GM21381 (cell line): ENCODE results near the gene MOCS1.

Experiments
- ATAC-seq: cut with Tn5 transposase; IDR thresholded peaks from one replicate; pipeline ENCODE4 v1.9.1; 2021; ENCODE audit warnings: mild to moderate bottlenecking, moderate library complexity; ENCODE audit not compliant: unreplicated experiment

Gene MOCS1

DNA sequence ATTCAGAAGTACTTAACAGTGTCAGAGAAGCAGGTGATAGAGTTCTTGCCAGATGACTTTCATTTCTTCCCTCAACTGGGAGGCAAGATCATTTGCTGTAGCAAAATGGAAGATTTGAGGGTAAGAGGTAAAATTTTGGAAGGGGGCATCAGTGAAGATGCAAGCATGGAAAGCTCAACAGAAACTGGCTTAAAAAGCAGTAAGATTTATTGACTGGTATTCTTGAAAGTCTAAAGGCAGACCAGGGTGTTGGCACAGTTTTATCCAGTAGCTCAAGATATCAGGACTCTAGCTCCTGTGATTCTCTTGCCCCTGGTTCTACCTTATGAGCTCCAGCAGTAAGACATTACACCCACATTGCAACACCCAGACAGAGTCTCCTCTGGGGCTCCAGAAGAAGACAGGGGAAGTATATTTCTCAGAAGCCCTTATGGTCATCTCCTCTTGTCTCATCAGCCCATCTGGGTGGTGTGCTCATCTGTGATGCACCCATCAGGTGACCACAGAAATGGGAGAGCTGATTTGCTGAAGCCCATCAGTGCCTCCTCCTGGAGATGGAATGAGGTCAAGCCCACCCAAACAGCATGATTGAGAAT is 16.0 kb upstream of the MOCS1 start:
- ATAC-seq, result no peak

DNA sequence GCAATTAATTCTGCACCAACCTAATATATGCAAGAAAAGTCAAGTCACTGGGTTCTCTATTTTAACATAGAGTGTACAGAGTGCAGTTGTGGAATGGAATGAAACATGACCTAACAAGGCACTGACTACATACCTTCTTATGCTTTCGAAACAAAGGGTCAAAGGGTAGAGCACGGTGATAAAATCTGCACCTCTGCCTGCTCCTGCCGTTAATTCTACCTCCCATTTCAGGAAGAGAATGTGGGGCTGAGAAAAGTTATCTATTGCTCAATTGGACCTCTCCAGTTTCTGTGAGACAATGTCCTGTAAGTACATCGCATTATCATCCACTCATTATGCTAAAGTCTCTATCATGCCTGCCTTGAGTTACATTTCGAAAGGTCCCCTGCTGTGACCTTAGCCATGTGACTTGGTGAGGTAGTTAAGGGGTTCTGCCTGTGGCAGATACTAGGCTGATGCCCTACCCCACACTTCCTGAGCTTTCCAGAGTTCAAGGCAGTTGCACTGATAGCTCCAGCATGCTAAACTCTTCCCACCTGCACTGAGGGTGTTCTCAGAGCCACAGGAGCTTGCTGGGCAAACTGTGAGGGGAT is 14.0 kb upstream of the MOCS1 start:
- ATAC-seq, result no peak

DNA sequence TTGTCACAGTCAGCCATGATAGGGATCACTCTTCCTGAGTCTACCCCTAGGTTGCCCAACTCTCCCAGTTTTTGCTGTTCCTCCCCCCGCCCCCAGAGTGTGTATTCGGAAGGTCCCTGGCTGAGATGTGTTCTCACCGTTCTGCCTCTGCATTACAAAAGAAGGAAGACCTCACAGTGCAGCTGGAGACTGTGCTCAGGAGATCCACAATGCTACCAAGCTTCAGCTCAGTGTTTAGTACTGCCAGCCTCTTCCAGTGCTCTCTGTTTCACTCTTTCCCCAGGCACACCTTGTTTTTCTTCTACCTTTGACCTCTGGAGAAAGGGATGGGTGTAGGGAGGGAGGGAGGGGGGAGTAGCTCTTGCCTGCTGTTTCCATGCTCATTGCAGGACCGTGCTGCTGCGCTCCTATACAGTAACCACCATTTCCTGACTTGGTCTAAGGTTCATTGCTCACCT is 13.4 kb upstream of the MOCS1 start:
- no peak for ATAC-seq

DNA sequence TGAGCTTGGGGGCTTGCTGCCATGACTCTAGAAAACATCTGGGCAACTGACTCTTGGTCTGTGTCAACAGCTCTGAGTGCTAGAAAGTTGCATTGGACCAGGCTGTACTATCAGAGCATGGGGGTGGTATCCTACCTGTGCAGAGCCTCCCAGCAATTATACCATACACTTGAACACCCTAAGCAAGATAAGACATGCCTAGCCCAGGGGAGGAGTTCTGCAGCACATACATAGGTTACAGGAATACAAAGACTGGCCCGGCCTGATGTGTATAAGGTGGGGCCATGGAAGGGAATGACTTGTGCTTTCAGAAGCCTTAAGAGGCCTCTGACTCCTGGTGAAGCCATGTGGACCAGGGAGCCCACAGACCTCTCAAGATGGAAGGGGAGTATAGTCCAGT is 11.4 kb upstream of the MOCS1 start:
- no peak for ATAC-seq

DNA sequence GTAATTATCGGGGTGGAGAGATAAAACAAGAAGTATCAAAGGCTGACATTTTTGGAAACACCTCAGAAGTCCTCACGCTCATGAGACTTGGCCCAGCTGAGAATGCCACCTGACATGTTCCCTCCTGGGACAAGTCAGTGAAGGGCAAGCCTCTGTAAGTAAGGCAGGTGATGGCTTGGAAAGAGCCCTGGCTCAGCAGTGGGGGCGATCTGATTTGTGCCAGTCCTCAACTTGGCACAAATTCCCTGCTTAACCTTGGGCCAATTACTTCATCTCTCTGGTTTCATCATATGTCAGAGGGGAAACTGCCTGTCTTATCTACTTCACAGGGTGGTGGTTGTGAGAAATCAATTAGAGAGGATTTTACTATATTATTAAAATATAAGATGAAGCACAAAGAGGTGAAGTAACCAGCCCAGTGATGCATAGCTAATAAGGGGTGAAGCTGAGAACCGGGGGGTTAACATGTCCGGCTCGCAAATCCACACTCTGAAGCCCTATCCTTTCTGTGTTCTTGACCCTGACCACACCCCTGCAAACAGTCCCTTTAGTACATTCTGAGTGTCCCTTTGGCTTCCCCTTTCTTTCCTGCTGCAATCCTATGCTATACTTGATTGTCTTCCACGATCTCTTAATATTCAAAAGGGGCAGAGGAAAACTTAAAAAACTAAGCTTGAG is 8.8 kb upstream of the MOCS1 start:
- no peak for ATAC-seq

DNA sequence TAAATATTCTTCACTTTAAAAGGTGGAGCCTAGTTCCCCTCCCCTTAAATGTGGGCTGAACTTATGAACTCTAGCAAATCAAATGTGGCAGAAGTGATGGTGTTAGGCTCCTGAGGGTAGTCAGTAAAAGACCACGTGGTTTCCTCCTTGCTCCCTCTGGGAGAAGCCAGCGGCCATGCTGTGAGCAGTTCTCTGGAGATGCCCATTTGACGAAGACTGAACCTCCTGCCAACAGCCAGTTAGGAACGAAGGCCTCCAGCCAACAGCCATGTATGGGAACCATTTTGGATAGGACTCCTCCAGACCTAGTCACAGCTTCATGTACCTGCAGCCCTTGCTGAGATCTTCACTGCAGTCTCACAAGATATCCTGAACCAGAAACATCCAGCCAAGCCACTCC is 7.6 kb upstream of the MOCS1 start:
- ATAC-seq, result no peak

DNA sequence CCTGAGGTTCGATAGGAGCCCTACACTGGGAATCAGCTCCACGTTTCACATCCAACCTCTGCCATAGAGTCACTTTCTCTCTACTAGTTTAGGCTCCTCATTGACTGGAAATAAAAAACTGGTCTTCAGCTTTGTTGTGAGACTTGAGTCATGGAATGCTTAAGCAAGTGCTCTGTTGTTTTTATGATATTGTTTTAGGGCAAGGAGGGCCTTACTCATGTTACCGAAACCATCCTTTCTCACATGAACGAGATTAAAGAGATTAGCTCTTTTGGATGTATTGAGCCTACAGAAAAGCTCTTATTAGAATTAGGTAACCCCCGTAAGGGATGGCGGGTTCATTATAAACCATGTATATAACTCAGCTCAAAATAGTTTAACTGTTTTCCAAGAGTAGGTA is 6.9 kb upstream of the MOCS1 start:
- no peak for ATAC-seq

DNA sequence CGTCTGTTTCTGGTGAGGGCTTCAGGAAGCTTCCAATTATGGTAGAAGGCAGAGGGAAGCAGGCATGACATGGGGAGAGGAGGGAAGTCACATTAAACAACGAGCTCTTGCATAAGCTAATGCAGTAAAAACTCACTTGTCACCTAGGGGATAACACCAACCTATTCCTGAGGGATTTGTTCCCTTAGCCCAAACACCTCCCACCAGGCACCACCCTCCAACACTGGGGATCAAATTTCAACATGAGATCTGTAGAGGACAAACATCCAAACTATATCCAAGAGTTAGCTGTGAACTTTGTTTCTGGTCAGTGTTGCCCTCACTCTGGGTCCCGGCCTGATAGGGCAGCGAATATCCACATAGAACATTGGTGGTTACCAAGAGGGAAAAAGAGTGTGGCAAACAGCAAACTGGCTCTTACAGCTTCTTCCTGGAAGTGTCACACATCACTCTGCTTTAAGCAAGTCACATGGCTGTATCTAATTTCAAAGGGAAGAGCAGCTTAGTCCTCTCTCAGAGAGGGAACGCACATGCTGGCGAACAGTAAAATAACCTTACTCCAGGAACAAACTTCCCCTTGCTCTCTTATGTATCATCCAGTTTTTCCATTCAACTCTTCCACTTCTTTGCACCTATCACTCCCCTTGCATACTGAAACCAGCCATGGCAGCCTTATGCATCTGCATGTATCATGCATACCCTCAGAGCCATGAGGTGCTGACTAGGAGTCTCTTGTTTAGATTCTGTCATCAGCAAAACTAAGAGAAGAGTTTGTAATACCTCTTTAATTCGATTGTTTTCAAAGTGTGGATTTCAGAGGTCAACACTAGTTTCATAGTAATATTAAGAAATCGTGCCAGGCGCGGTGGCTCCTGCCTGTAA is 4.8 kb upstream of the MOCS1 start:
- no peak for ATAC-seq

DNA sequence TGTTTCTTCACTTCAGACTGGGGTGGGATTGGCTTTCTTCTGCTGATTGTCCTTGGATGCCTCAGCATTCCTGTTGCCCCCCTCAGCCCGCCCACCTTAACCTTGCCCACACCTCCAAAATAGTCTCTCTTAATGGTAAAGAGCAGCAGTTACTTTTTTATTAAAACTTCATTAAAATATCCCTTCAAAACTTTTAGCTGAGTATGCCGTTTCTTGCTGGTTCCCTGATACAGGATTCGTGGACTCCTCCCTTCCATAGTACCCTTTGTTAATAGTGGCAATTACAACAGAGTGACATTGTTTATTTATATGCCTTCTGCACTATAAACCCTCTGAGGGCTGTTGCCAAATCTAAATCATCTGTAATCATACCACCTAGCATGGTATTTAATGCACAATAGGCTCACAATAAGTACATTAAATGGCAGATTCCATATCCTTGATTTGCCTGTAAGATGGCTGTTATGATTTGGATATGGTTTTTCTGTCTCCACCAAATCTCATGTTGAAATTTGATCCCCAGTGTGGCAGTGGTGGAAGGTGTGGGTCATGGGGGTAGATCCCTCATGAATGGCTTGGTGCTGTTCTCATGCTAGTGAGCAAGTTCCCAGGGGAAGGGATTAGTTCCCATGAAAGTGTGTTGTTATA is 3.5 kb upstream of the MOCS1 start:
- no peak for ATAC-seq

DNA sequence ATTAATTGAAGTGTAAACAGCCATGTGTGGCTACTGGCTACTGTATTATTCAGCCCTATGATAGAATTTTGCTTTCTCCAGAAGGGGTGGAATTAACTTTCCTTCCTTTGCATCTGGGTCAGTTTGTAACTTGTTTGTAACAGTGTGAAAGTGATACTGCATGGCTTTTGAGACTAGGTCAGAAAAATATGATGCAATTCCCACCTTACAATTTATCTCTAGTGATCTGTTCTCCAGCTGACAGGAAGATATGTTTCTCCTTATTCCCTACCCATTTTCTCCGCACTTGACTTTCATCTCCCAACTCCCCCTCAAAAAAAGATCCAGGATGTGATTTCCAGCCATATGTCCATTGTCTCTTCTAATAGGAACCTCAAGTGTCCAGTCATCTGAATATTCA is 2.6 kb upstream of the MOCS1 start:
- ATAC-seq, result no peak

DNA sequence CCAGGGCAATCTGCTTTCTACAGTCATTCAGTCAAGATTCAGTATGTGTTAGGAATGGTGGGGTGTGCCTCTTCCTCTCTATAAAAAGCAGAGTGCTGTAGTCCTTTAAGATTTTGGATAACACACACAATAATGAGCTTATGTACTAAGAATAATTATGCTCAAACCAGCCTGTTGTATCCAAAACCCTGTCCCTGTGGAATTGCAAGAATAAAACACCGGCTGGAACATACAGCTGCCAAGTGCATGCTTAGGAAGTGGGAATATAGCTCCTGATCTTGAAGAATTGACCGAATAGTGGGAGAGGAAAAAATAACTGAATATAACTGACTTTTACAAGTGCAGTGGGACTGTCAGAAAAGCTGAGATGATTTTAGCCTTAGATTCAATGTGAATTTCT is 979 bp upstream of the MOCS1 start:
- no peak for ATAC-seq

DNA sequence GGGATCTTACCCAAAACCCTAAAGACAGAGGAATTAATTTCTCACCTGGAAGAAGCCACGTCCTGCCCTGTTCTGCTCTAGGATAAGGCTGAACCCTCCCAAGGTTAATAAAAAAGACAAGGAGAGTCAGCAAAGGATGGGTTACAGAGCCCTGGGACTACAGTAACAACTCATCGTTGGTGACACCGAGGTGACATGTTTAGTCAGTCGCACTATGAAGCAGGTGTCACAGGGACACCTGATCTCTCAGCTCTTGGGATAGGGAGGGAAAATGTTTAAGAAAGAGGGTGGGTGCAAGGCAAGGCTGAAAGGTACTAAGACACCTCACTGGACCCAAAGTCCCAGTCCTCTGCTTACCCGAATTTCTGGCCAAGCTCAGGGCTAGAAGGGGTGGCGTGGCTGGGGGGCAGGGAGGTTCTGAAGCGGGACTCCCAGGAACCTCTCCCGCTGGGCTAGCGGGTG is 562 bp downstream of the MOCS1 start:
- ATAC-seq, result no peak

DNA sequence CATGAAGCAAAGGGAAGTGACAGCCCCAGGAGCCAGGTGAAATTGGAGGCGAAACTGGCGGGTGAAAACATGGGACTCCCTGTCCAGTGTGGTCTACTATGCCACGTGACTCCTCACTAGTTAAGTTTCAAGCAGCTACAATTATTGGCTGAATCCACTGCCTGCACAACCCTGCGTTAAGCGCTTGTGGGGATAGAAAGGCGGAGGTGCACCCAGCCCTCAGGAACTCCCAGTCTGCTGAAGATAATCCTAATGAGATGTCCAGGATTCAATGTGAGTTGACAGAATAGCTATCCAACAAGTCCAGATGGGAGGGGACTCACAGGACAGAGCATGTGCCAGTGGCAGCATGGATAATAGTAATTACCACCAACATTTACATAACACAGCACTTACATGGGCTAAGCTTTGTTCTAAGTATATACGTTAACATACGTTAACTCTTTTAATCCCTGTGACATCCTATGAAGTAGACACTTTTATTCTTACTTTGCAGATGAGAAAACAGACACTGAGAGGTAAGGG is 1.8 kb downstream of the MOCS1 start:
- ATAC-seq, result no peak

DNA sequence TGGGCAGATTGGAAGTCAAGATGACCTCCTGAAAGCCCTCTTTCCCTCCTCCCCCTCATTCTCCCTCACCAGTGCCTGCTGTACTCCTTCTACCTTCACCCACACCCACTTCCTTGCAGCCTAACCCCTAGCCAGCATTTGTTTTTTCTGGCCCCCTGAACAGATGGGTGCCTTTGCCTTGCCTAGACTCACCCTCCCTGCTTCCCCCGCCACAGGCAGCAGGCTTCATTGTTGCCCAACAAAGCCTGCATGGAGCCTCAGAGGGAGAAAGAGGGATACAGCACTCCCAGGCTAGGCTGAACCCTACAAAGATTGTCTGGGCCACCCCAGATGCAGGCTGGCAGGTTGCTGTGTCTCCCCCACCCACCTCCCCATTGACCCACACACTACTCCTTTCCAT is 2.7 kb downstream of the MOCS1 start:
- ATAC-seq, result no peak

DNA sequence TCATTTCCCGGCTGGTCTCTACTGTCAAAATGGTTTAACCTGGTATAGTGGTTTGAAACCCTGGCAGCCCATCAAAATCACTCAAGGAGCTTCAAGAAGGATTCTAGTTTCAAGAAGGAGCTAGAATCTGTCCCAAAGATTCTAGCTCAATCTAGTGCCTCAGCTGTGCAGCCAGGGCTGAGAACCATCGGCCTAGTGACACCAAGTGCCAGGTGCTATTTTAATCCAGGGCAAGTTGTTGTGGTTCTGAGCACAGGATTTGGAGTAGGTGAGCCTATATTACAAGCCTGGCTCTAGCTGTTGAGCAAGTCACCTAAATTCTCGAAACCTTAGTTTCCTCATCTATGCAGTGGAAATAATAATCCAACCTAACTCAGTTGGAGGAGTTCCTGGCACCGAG is 3.7 kb downstream of the MOCS1 start:
- ATAC-seq, result no peak

DNA sequence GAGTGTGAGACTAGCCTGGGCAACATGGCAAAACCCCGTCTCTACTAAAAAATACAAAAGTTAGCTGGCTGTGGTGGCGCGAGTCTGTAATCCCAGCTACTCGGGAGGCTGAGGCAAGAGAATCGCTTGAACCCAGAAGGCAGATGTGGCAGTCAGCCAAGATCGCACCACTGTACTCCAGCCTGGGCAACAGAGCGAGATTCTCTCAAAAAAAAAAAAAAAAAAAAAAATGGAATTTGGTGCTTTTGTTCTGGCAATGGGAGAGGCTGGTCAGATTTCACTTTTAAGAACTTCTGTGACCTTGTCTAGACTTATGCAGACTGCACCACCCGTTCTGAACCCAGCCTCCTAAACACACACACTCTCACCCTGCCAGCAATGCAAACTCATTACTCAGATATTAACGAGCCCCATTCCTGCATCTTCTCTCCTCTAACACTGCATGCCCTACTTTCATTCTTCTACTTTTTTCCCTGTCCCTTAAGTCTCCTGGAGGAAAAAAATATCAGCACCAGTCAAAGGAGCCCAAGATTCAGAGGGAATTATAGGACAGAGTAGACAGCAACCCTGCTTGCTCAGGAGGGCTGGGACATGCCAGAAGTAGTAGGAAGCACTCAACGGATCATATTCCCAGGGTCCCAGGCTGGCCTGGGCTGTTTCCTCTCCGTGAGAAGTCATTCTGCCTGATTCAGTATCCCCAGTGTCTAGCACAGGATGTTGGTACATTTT is 4.4 kb downstream of the MOCS1 start:
- no peak for ATAC-seq

DNA sequence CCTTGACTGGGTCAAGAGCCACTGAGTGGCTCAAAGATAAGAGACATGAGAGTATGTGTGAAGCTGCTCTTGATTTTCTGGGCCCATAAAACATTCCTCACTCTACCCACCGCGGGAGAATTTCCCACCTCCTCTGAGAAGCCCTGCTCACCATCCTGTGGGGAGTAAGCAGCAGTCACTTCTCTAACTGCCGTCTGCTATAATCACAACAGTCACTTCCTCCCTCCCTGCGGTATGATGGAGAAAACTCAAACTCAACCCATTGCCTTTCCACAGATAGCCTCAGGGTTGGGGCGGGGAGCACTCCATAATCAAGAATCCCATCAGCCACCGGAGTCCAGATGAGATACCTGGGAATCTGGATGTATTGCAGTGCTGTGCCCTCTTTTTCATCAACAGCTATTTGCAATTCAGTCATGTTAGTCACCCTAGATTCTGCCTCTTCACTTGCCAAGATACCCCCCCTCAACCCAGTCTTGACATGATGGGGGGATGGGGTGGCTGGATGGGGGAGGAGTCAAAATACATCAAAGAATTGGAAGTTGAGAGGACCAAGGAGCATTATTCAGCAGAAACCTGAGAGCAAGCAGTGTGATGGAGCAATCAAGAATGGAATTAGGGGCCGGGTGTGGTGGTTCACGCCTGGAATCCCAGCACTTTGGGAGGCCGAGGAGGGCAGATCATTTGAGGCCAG is 5.1 kb downstream of the MOCS1 start:
- ATAC-seq, result no peak

DNA sequence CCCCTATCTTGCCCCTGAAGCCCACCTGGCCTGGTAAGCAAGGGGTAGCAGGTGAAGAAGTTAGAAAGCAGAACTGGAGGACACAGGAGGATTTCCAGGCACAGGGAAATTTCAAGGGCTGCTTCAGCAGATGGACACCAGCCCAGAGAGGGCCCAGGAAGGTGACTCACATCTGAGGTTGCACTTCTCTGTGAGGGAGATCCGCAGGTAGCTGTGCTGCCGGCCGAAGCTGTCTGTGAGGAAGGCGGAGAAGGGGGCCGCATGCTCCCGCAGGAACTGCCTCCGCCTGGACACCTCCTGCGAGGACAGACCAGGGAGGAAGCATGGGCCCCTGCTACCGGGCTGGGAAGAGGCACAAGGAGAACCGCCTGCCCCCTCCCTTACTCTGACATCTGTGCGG is 7.1 kb downstream of the MOCS1 start:
- ATAC-seq, result no peak

DNA sequence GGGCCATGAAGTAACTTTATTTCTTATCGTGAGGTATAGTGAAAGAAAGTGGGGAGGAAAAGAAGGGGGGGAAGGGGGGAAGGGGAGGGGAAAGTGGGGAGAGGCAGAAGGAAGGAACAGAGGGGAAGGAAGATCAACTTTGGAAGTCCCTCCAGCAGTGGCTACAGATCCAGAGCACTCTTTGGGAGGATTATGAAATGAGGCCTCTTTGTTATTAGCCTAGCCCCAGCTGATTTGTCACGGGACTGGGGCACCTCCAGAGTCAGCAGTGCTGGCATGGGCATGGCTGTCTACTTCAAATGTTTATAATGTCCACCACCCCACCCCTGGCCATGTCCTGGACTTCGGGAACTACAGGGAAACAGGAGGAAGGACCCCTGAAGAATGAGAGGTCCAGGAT is 7.6 kb downstream of the MOCS1 start:
- ATAC-seq, result no peak

DNA sequence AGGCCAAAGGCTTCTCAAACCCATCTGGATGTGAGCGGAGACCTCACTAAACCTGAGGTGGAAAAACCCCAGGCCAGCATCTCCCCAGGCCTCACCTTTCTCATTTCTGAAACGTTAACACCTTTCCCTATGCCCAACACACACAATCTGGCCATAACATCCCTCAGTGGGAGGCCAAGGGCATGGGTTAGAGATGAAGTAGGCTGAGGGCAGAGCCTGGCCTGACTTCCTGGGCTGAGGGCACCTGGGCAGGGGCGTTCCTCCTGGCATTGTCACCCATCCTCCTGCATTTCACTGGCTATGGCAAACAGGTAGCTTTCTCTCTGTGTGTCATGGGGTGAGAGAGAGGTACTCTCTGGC is 8.4 kb downstream of the MOCS1 start:
- no peak for ATAC-seq
